A549 (cell line): ENCODE data around the gene ERRFI1. TPM values are rescaled to one million over a fixed set of nuclear protein-coding genes. Genes with fewer than 3 reads are reported as not detected.
"Not testable (repeated sequence)": the region's sequence is repeated elsewhere in the genome, so short reads cannot be mapped to it uniquely, and the experiment has no call there.

Source experiments
- ATAC-seq, 2 experiments: fragments of 200-7000 bp in 1 of 2; fragments of >200 bp in 1 of 2; cut with Nextera tagmentation in 1 of 2; cut with Tn5 transposase in 1 of 2; 3 replicates each; pipeline versions ENCODE4 v1.8.0 to v1.9.1; 2018 to 2020; ENCODE audit warnings: mild to moderate bottlenecking in 1 of 2, moderate library complexity in 1 of 2
- CTCF ChIA-PET: fragments of 300-600 bp; sonication (Branson Sonifier 250); formaldehyde crosslinking; extraction: SDS; loops from one replicate; lab custom pipeline; 2021; ENCODE audit warnings: antibody characterized with exemption, inconsistent platforms; lab: Yijun Ruan, JAX
- POLR2A ChIA-PET: fragments of 350-600 bp; formaldehyde crosslinking; extraction: SDS; loops from one replicate; lab custom pipeline; 2021; ENCODE audit warnings: antibody characterized with exemption, inconsistent platforms; lab: Yijun Ruan, JAX
- DNase-seq, 2 experiments: peaks; one replicate each; pipeline versions ENCODE4 v3.0.0 to v3.0.0-alpha.2; 2011 to 2016; ENCODE audit warnings: low read depth in 1 of 2, low spot score in 1 of 2
- FAIRE-seq: peaks from 2 replicates; lab custom pipeline; 2011; peaks lifted over from hg19 to GRCh38; lab: Jason Lieb, UNC
- H3K27ac ChIP-seq, 2 experiments: fragments of >200 bp; sonication (Bioruptor Twin); formaldehyde crosslinking; 3 replicates each; pipeline ENCODE4 v1.5.1; 2016 to 2017
- H3K4me1 ChIP-seq: fragments of >200 bp; sonication (Bioruptor Twin); formaldehyde crosslinking; 3 replicates; pipeline ENCODE4 v1.6.1; 2016
- H3K4me2 ChIP-seq: fragments of >200 bp; sonication (Bioruptor Twin); formaldehyde crosslinking; 3 replicates; pipeline ENCODE4 v1.6.1; 2016
- H3K4me3 ChIP-seq: fragments of >200 bp; sonication (Bioruptor Twin); formaldehyde crosslinking; 3 replicates; pipeline ENCODE4 v1.5.1; 2016
- H3K9me3 ChIP-seq: fragments of >200 bp; sonication (Bioruptor Twin); formaldehyde crosslinking; 3 replicates; pipeline ENCODE4 v1.6.1; 2016
- BHLHE40 ChIP-seq: IDR thresholded peaks from 2 replicates; pipeline ENCODE4 v1.6.1; 2012; ENCODE audit warnings: low read depth, low read length, inconsistent platforms
- CBX2 ChIP-seq: fragments of 200-600 bp; sonication (generic); IDR thresholded peaks from 2 replicates; pipeline ENCODE4 v1.6.1; 2016; ENCODE audit warnings: low read depth, mild to moderate bottlenecking, borderline replicate concordance
- CBX8 ChIP-seq: fragments of 200-600 bp; sonication (generic); IDR thresholded peaks from 2 replicates; pipeline ENCODE4 v1.6.1; 2016
- CEBPB ChIP-seq, 2 experiments: fragments of >200 bp in 1 of 2; sonication (Bioruptor Twin) in 1 of 2; formaldehyde crosslinking in 1 of 2; IDR thresholded peaks; 2 replicates each; pipeline ENCODE4 v1.6.1; 2012 to 2016
- CHD2 ChIP-seq: fragments of 150-350 bp; IDR thresholded peaks from 2 replicates; pipeline ENCODE4 v1.6.1; 2014; ENCODE audit warnings: low read length; ENCODE audit not compliant: partially characterized antibody
- EP300 ChIP-seq, 2 experiments: fragments of >200 bp; sonication (Bioruptor Twin); formaldehyde crosslinking; IDR thresholded peaks; 2 replicates in 1 of 2; 3 replicates in 1 of 2; pipeline ENCODE4 v1.6.1; 2016 to 2017
- ESRRA ChIP-seq: fragments of 150-350 bp; IDR thresholded peaks from 2 replicates; pipeline ENCODE4 v1.6.1; 2014; ENCODE audit warnings: mild to moderate bottlenecking, low read length, borderline replicate concordance
- FOSB ChIP-seq: fragments of 250-450 bp; sonication (Bioruptor Pico); IDR thresholded peaks from 2 replicates; pipeline ENCODE4 v1.5.0; 2020; ENCODE audit warnings: mild to moderate bottlenecking, moderate library complexity
- HOXB13 ChIP-seq: fragments of 250-450 bp; sonication (Bioruptor Pico); IDR thresholded peaks from 2 replicates; pipeline ENCODE4 v1.5.0; 2020; ENCODE audit warnings: low read depth, mild to moderate bottlenecking, moderate library complexity
- HOXB5 ChIP-seq: fragments of 250-450 bp; sonication (Bioruptor Pico); IDR thresholded peaks from 2 replicates; pipeline ENCODE4 v1.5.0; 2020; ENCODE audit warnings: mild to moderate bottlenecking, moderate library complexity
- JUN ChIP-seq, 2 experiments: fragments of >200 bp; sonication (Bioruptor Twin); formaldehyde crosslinking; IDR thresholded peaks; 2 replicates in 1 of 2; 3 replicates in 1 of 2; pipeline ENCODE4 v1.6.1; 2016 to 2017
- JUNB ChIP-seq: fragments of >200 bp; sonication (Bioruptor Twin); formaldehyde crosslinking; IDR thresholded peaks from 2 replicates; pipeline ENCODE4 v1.6.1; 2016
- KDM1A ChIP-seq: fragments of 200-600 bp; sonication (generic); IDR thresholded peaks from 2 replicates; pipeline ENCODE4 v1.6.1; 2016; ENCODE audit warnings: low read depth, mild to moderate bottlenecking
- MYC ChIP-seq: IDR thresholded peaks from 2 replicates; pipeline ENCODE4 v1.6.1; 2012; ENCODE audit warnings: mild to moderate bottlenecking, inconsistent platforms, low read length, improper control_type of control experiment, borderline replicate concordance
- NPAS2 ChIP-seq: fragments of 250-450 bp; sonication (Bioruptor Pico); IDR thresholded peaks from 2 replicates; pipeline ENCODE4 v1.8.0; 2022; ENCODE audit warnings: mild to moderate bottlenecking, moderate library complexity, borderline replicate concordance
- NR3C1 ChIP-seq: fragments of >200 bp; sonication (Bioruptor Twin); formaldehyde crosslinking; IDR thresholded peaks from 3 replicates; pipeline ENCODE4 v1.6.1; 2017
- PHF8 ChIP-seq: fragments of 200-600 bp; sonication (generic); IDR thresholded peaks from 2 replicates; pipeline ENCODE4 v1.6.1; 2016; ENCODE audit warnings: low read depth, mild to moderate bottlenecking, antibody characterized with exemption, moderate library complexity, borderline replicate concordance
- RCOR1 ChIP-seq: fragments of 150-350 bp; IDR thresholded peaks from 2 replicates; pipeline ENCODE4 v1.6.1; 2014; ENCODE audit warnings: antibody characterized with exemption, low read length, low read depth
- RNF2 ChIP-seq: fragments of 200-600 bp; sonication (generic); IDR thresholded peaks from 2 replicates; pipeline ENCODE4 v1.6.1; 2016; ENCODE audit warnings: low read depth, mild to moderate bottlenecking, antibody characterized with exemption, moderate library complexity, borderline replicate concordance
- ZC3H11A ChIP-seq: fragments of 450-650 bp; IDR thresholded peaks from 2 replicates; pipeline ENCODE4 v1.6.1; 2014; ENCODE audit warnings: antibody characterized with exemption, mild to moderate bottlenecking
- ZSCAN20 ChIP-seq: fragments of 250-450 bp; sonication (Bioruptor Pico); IDR thresholded peaks from 2 replicates; pipeline ENCODE4 v1.8.0; 2022; ENCODE audit warnings: mild to moderate bottlenecking, moderate library complexity
- WGBS: methylation state at CpG from one replicate; pipeline ENCODE4 v1.1.6; 2017; ENCODE audit errors: missing lambda C conversion rate; 5-methylcytosine and 5-hydroxymethylcytosine counted together
- polyA plus RNA-seq, 4 experiments: library from polyadenylated mRNA; depleted of rRNA in 3 of 4; stranded (reverse); fragments of >200 nt; fragmentation: RNase III in 1 of 4; extraction: RNeasy Plus Mini Kit Qiagen cat#74134 plus additional on column Dnase treatment in 1 of 4; gene quantifications; 2 replicates in 3 of 4; 3 replicates in 1 of 4; pipeline ENCODE4 v1.2.3, GENCODE V29; 2011 to 2017
- TF ChIP-seq, protein P1 (sequence below): fragments of 150-350 bp; IDR thresholded peaks from 2 replicates; pipeline ENCODE4 v1.6.1; 2014; ENCODE audit warnings: low read depth, mild to moderate bottlenecking, low read length
- TF ChIP-seq, protein P2 (sequence below): fragments of 200-600 bp; sonication (generic); IDR thresholded peaks from 2 replicates; pipeline ENCODE4 v1.6.1; 2016; ENCODE audit warnings: antibody characterized with exemption, mild to moderate bottlenecking, moderate library complexity
- TF ChIP-seq, protein P3 (sequence below): fragments of 450-650 bp; IDR thresholded peaks from 2 replicates; pipeline ENCODE4 v1.6.1; 2014; ENCODE audit warnings: antibody characterized with exemption
- TF ChIP-seq, protein P4 (sequence below): fragments of >200 bp; sonication (Bioruptor Twin); formaldehyde crosslinking; IDR thresholded peaks from 2 replicates; pipeline ENCODE4 v1.6.1; 2016

Gene ERRFI1
- polyA plus RNA-seq, 2 of the 4 experiments (the other 2 are of a cell fraction), result 51.0 to 217 TPM

DNA sequence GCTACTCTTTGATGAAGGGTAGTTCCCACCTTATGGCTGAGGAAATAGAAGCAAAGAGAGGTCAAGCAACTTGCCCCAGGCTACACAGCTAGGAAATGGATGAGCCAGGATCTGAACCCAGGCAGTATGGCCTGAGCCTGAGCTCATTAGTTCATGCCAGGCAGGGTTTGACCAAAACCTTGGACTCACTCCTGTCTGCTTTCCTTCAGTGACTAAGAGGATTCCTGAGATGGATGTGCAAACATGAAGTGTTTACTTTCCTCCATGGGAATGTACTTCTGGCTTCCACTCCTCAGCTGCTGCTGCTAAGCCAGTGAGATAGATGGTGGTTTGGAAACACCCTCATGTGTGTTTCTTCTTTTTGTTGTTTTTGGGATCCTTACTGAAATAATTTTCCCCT lies 35.1 kb upstream of the ERRFI1 start (continued):
- TF ChIP-seq, protein P1, sequence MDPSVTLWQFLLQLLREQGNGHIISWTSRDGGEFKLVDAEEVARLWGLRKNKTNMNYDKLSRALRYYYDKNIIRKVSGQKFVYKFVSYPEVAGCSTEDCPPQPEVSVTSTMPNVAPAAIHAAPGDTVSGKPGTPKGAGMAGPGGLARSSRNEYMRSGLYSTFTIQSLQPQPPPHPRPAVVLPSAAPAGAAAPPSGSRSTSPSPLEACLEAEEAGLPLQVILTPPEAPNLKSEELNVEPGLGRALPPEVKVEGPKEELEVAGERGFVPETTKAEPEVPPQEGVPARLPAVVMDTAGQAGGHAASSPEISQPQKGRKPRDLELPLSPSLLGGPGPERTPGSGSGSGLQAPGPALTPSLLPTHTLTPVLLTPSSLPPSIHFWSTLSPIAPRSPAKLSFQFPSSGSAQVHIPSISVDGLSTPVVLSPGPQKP, result no peak
- TF ChIP-seq ESRRA, result no peak
- TF ChIP-seq, protein P2, sequence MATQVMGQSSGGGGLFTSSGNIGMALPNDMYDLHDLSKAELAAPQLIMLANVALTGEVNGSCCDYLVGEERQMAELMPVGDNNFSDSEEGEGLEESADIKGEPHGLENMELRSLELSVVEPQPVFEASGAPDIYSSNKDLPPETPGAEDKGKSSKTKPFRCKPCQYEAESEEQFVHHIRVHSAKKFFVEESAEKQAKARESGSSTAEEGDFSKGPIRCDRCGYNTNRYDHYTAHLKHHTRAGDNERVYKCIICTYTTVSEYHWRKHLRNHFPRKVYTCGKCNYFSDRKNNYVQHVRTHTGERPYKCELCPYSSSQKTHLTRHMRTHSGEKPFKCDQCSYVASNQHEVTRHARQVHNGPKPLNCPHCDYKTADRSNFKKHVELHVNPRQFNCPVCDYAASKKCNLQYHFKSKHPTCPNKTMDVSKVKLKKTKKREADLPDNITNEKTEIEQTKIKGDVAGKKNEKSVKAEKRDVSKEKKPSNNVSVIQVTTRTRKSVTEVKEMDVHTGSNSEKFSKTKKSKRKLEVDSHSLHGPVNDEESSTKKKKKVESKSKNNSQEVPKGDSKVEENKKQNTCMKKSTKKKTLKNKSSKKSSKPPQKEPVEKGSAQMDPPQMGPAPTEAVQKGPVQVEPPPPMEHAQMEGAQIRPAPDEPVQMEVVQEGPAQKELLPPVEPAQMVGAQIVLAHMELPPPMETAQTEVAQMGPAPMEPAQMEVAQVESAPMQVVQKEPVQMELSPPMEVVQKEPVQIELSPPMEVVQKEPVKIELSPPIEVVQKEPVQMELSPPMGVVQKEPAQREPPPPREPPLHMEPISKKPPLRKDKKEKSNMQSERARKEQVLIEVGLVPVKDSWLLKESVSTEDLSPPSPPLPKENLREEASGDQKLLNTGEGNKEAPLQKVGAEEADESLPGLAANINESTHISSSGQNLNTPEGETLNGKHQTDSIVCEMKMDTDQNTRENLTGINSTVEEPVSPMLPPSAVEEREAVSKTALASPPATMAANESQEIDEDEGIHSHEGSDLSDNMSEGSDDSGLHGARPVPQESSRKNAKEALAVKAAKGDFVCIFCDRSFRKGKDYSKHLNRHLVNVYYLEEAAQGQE, result no peak

DNA sequence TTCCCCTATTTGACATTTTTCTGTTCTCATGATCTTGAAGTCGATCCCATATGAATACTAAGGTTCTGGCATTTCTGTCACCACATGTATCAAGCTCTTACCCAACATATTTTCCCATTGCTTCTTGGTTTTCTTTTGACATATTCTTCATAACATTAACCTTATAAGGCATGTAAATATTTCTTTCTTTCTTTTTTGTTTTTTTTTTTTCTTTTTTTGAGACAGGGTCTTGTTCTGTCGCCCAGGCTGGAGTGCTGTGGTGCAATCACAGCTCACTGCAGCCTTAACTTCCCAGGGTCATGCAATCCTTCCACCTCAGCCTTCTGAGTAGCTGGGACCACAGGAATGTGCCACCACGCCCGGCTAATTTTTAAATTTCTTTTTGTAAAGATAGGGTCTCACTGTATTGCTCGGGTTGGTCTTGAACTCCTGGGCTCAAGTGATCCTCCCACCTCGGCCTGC lies 33.1 kb upstream of the ERRFI1 start:
- Histone ChIP-seq H3K4me1 (peaks cover 66% of the 10 kb centered on the region), H3K4me3 (no peak overlapping the region), H3K27ac (peak overlapping the region; percentile 92 to 99), H3K9me3 (no peaks in the 10 kb centered on the region), H3K4me2 (peak overlapping the region; percentile 22; the same call in 1 of the 3 replicates)
- TF ChIP-seq FOSB (CRISPR knock-in tag), result no peak
- no peak for TF ChIP-seq MYC
- TF ChIP-seq JUNB, result no peak
- no peak for TF ChIP-seq CHD2
- no peak for TF ChIP-seq ZC3H11A
- TF ChIP-seq, protein P1, result no peak
- no peak for TF ChIP-seq NR3C1
- no peak for TF ChIP-seq EP300 (IDR thresholded peaks at IDR 0.05)
- TF ChIP-seq CEBPB (IDR thresholded peaks at IDR 0.05), result no peak
- TF ChIP-seq JUN (IDR thresholded peaks at IDR 0.05), result no peak
- TF ChIP-seq BHLHE40, result no peak
- ChIA-PET CTCF (interaction anchor here (1.3 kb wide), 1 partner anchor 13 kb away, joined by 3 read pairs; no protein-coding TSS in a partner anchor), POLR2A (no interaction called here)
- 65% methylated on average over 6 of the region's 6 CpGs for WGBS
- FAIRE-seq (no peak), ATAC-seq (no peak), DNase-seq (no peak)

DNA sequence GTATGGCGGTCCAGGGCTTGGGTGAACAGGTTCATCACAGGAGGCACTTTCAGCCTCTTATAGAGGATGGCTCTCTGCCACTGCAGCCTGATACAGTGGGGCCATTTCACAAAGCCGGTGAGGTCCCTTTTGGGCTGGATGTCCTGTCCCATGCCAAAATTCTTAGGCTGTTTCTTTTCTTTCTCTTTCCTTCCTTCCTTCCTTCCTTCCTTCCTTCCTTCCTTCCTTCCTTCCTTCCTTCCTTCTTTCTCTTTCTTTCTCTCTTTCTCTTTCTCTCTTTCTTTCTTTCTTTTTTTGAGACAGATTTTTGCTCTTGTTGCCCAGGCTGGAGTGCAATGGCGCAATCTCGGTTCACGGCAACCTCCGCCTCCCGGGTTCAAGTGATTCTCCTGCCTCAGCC lies 31.7 kb upstream of the ERRFI1 start:
- not testable (repeated sequence) for H3K4me3 ChIP-seq, H3K4me2 ChIP-seq, ATAC-seq, H3K9me3 ChIP-seq, DNase-seq, FAIRE-seq
- H3K4me1 ChIP-seq, result peaks cover 63% of the 10 kb centered on the region
- CTCF ChIA-PET, result interaction anchor here (1.6 kb wide), 1 partner anchor 17 kb away, joined by 3 read pairs; no protein-coding TSS in a partner anchor
- POLR2A ChIA-PET, result interaction anchor here (0.6 kb wide), 1 partner anchor 187 kb away, joined by 3 read pairs; no protein-coding TSS in a partner anchor
- H3K27ac ChIP-seq, result peak overlapping the region; percentile 92 to 99
- 93% methylated on average over 7 of the region's 7 CpGs for WGBS

DNA sequence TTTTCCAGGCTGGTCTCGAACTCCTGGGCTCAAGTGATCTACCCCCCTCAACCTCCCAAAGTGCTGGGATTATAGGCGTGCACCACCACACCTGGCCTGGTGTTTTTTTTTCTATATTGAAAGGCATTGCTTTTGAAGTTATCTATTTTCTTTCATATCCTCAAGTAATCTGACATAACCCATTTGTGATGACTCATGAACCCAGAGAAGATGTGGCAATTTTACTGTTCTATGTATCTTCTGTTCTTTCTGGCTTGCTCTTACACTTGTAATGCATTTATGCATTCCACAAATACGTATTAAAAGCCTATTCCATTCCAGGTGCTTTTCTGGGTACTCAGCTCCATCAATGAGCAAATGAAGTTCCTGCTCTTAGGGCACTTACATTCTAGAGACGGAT lies 29.9 kb upstream of the ERRFI1 start:
- H3K4me2 ChIP-seq, result peak overlapping the region; percentile 51
- FAIRE-seq (peak; percentile 51), ATAC-seq (peak; percentile 66 to 83; a peak in 5 of 6 replicates), DNase-seq (peak in 1 of 2 experiments; percentile 75)
- H3K4me3 ChIP-seq, result no peak overlapping the region
- no peaks in the 10 kb centered on the region for H3K9me3 ChIP-seq
- CTCF ChIA-PET, result interaction anchor here (0.7 to 1.7 kb wide), 5 partner anchors 11 to 155 kb away, joined by 3 to 4 read pairs (median 3); no protein-coding TSS in a partner anchor
- POLR2A ChIA-PET, result no interaction called here
- WGBS, result 33% methylated on average over 4 of the region's 4 CpGs
- peak overlapping the region; percentile 92 to 99 for H3K27ac ChIP-seq
- peaks cover 51% of the 10 kb centered on the region for H3K4me1 ChIP-seq
- TF ChIP-seq HOXB13 (CRISPR knock-in tag), result no peak
- no peak for TF ChIP-seq CBX8
- no peak for TF ChIP-seq HOXB5 (CRISPR knock-in tag)
- TF ChIP-seq CHD2, result no peak
- TF ChIP-seq CBX2, result no peak
- no peak for TF ChIP-seq RCOR1
- TF ChIP-seq, protein P3, sequence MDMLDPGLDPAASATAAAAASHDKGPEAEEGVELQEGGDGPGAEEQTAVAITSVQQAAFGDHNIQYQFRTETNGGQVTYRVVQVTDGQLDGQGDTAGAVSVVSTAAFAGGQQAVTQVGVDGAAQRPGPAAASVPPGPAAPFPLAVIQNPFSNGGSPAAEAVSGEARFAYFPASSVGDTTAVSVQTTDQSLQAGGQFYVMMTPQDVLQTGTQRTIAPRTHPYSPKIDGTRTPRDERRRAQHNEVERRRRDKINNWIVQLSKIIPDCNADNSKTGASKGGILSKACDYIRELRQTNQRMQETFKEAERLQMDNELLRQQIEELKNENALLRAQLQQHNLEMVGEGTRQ, result no peak
- no peak for TF ChIP-seq PHF8
- TF ChIP-seq, protein P4, sequence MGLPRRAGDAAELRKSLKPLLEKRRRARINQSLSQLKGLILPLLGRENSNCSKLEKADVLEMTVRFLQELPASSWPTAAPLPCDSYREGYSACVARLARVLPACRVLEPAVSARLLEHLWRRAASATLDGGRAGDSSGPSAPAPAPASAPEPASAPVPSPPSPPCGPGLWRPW, result peak; percentile 55; the same call in 1 of the 2 replicates
- no peak for TF ChIP-seq NPAS2 (CRISPR knock-in tag)
- TF ChIP-seq RNF2, result no peak
- TF ChIP-seq KDM1A, result no peak
- no peak for TF ChIP-seq ZSCAN20 (CRISPR knock-in tag)
- TF ChIP-seq ZC3H11A, result no peak
- peak; percentile 77 to 89 for TF ChIP-seq CEBPB (IDR thresholded peaks at IDR 0.05)
